SW480 (cell line): ENCODE results near the gene KNTC1.
"Not testable (repeated sequence)": the region's sequence is repeated elsewhere in the genome, so short reads cannot be mapped to it uniquely, and the experiment has no call there.

Experiments
- DNase-seq: peaks from one replicate; pipeline ENCODE4 v3.0.0-alpha.2; 2016; ENCODE audit warnings: low spot score

KNTC1 gene

DNA sequence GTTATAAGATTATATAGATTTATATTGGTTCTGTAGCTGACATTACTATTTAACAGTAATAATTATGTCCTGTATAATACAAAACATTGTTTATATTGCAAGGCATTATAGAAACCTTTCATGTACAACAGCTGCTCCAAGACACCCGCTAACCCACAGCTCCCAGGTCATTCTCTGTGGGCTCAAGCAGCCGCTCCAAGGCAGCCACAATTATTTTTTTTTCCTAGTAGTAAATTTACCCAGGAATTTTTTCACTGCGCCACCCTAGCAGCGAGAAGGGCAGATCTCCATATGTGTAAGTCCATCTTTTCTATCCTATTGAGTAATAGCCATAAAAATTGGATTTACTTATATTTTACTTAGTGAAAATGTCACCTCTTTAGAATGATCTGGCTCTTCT lies 36.3 kb downstream of the KNTC1 start:
- no peak for DNase-seq

DNA sequence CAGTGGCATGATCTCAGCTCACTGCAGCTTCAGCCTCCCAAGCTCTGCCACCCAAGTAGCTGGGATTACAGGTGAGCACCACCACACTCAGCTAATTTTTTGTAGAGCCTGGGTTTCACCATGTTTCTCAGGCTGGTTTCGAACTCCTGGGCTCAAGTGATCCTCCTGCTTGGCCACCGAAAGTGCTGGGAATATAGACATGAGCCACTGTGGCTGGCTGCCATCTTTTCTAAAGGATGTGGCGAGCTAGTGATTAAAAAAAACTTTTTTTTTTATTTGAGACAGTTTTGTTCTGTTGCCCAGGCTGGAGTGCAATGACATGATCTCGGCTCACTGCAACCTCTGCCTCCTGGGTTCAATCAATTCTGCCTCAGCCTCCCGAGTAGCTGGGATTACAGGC lies 39.8 kb downstream of the KNTC1 start:
- not testable (repeated sequence) for DNase-seq

DNA sequence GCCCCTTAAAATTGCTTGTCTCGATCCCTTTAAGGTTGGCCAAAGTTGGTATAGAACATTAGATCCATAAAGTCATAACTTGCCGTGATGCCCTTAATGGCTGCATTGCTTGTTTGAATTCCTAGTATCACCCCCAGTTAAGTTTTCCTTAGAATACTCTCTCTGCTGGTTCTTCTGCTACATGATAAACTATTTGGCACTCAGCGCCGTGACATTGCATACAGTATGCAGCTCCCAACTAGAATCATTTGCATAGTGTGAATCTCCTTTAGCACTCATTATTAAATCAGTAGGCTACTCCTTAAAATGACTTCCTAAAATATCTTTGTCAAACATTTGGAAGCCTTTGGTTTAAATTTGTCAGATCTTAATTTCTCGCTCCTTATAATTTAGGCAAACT lies 42.2 kb downstream of the KNTC1 start:
- DNase-seq = no peak

DNA sequence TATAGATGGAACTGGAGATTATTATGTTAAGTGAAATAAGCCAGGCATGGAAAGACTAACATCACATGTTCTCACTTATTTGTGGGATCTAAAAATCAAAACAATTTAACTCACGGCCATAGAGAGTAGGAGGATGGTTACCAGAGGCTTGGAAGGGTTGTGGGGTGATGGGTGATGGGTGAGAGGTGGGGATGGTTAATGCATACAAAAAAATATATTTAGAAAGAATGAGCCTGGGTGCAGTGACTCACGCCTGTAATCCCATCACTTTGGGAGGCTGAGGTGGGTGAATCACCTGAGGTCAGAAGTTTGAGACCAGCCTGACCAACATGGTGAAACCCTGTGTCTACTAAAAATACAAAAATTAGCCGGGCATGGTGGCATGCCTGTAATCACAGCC lies 43.0 kb downstream of the KNTC1 start:
- DNase-seq = not testable (repeated sequence)

DNA sequence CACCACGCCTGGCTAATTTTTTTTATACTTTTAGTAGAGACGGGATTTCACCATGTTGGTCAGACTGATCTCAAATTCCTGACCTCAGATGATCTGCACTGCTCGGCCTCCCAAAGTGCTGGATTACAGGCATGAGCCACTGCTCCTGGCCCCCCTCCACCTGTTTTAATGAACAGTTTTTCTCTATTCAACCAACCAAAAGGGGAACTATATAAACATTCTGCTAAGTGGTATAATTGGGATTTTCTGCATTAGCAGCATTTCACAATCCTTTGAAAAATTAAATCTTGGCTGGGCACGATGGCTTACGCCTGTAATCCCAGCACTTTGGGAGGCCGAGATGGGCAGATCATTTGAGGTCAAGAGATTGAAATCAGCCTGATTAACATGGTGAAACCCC lies 44.8 kb downstream of the KNTC1 start:
- DNase-seq = no peak

DNA sequence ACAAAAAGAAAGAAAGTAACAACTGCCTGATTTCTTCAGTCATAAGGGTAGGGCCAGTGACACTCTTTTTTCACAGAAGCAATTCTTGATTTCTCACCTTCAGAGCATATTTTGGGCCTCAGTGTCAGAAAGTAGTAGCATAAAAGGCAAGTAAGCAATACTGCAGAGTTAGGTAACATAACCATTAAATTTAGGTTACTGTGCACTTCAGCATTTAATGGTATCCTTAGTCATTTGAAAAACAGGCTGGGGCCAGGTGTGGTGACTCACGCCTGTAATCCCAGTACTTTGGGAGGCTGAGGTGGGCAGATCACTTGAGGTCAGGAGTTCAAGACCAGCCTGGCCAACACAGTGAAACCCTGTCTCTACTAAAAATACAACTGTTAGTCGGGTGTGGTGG lies 56.2 kb downstream of the KNTC1 start:
- DNase-seq = not testable (repeated sequence)

DNA sequence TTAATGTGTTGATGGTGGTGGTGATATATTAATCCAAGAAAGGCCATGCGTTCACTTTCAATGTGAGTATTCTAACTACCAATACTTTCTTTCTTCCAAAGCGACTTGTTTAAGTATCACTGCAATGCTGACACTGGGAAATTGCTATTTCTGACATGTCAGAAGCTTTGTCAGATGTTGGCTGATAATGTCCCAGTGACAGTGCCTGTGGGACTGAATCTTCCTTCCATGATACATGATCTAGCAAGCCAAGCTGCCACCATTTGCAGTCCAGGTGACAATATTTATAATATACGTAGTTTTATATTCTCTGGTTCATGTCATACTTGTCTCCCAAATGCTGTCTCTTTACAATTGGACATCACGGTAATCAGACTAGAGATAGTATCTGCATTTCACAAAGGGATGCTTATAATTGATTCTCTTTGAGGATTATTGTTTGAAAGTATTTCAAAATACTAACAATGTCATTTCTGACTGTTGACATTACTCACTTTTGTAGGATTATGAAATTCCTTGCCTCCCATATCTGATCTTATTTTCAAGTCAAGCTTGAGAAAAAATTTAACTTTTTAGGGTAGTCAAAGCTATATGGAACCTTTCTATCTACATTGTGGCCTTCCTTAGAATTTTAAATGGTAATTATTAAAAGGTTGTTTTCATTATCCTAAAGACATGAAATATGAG lies 57.3 kb downstream of the KNTC1 start:
- DNase-seq = no peak

DNA sequence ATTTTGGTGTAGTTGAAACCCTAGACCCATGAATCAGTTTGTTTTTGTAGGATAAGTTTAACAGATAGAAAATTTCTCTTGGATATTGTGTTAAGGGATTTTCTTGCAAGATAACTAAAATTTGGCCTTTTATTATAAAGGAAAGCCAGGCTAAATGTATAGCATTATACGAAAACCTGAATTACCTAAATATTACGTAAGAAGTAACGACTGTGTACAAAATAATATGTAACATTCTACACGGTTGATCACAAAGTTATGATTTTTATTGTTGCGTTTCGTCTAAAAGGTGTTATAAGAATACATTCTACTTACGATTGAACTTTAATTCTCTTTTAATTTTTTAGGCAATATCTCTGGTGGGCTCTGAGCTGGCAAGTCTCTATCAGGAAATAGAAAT lies 63.9 kb downstream of the KNTC1 start:
- DNase-seq = no peak

DNA sequence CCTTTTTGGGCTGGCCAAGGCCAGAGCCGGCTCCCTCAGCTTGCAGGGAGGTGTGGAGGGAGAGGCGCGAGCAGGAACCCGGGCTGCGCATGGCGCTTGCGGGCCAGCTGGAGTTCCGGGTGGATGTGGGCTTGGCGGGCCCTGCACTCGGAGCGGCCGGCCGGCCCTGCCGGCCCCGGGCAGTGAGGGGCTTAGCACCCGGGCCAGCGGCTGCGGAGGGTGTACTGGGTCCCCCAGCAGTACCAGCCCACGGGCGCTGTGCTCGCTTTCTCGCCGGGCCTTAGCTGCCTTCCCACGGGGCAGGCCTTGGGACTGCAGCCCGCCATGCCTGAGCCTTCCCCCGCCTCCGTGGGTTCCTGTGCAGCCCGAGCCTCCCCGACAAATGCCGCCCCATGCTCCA lies 64.9 kb downstream of the KNTC1 start:
- DNase-seq = not testable (repeated sequence)

DNA sequence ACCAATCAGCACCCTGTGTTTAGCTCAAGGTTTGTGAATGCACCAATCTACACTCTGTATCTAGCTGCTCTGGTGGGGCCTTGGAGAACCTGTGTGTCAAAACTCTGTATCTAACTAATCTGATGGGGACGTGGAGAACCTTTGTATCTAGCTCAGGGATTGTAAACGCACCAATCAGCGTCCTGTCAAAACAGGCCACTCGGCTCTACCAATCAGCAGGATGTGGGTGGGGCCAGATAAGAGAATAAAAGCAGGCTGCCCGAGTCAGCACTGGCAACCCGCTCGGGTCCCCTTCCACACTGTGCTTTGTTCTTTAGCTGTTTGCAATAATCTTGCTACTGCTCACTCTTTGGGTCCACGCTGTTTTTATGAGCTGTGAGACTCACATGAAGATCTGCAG lies 65.5 kb downstream of the KNTC1 start:
- not testable (repeated sequence) for DNase-seq

DNA sequence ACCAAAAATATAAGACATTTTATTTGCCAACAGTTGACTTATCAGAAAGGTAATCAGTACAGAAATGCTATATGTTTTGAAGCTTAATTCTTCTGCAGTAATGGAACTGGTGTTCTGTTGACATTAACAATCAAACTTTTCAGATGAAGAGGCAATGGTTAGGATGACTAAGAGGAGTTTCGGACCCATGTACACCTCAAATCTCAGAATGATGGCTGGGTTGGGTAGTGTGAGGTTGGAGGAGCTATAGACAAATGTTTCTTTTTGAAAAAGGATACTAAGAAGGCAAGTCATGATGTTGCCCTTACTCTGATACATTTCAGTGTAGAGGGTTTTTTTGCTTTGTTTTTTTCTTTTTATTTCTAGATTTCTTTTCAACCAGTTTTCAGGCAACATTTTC lies 66.9 kb downstream of the KNTC1 start:
- no peak for DNase-seq

DNA sequence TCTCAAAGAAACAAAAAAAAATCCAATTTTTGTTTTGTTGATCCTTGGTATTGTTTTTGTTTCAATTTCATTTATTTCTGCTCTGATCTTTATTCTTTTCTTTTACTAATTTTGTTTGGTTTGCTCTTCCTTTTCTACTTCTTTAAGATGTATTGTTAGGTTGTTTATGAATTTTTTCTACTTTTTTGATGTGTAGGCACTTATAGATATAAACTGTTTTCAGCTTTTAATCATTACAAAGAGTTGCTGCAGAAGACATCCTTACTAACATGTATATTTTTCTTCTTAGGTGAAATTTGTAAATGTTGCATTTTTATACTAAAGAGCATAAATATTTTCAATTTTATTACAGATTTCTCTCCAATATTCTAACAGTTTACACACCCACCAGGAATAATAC lies 69.8 kb downstream of the KNTC1 start:
- DNase-seq = no peak

DNA sequence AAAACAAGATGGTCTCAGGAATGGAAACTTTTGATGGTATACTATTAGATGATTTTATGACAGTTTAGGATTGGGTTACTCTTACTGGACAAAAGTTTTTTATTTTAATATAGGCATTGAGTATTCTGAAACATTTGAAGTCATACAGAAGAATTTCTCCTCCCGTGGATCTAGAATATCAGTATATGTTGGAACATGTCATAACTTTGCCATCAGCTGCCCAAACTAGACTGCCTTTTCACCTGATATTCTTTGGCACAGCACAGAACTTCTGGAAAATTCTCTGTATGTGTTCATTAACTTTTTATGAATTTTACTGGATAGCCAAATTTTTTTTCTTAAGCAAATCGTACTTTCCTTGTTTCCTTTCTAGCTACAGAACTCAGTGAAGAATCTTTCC lies 75.4 kb downstream of the KNTC1 start:
- DNase-seq = no peak

DNA sequence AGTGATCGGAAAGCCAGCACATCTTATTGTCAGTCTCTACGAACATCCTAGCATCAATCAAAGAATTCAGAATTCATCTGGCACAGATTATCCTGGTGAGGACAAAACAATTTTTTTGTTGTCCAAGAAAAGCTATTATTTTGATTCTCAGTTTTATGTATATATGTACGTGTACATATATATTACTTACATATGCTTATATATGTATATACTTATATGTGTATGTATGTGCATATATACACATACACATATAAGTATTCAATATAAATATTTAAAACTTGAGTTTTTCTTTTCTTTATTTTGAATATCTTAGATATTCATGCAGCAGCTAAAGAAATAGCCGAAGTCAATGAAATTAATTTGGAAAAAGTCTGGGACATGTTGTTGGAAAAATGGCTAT lies 77.9 kb downstream of the KNTC1 start:
- no peak for DNase-seq

DNA sequence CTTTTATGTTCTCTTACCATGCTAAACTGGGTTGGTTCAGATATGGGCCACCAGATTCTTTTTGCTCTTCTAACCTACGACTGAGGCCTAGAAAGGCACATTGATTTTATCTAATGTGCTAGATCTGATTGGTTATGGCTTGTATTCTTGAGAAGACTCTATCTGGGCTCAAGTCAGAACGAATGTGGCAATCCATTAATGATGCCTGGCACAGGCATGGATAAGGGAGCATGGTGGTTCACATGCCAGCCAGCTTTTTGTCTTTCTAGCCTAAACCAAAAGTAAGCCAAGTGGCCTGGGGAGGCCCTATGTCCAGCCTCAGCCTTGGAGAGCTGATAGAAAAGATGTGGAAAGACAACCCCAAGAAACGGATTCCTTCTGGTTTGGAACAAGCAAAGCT lies 82.7 kb downstream of the KNTC1 start:
- DNase-seq = no peak

DNA sequence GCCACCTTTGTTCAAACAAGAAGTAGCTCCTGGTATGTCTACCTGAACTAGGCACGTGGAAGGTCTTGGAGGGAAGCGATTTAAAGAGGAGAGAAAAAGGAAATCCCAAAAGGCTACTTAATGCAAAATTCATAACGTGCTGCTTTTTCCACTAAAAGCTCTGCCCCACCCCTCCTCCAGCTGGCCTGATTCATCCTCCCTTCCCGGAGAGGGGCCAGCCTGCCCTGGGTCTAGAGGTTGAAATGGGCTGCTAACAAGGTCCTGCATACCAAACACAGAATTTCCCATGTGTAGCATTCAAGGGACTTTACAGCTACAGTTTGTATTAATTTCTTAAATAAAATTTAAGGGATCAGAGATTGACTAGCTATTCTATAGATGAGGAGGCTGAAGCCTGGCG lies 83.2 kb downstream of the KNTC1 start:
- DNase-seq = no peak

DNA sequence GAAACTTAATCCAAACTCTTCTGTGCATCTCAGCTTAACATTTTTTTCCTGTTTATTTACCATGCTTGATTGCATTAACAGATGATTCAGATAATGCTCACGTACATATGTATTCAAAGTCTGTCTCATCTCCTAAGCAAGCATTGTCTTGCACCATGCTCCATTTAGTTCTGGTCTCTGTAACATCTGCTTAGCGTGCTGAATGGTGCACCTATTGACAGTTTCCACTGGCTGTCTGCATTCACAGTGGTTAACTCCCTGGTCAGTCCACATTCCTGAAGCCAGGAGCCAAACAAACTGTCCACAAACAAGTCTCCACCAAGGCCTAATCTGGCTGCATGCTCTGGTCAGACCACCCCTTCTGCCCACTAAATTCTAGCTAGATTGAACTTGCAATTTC lies 83.9 kb downstream of the KNTC1 start:
- DNase-seq = no peak

DNA sequence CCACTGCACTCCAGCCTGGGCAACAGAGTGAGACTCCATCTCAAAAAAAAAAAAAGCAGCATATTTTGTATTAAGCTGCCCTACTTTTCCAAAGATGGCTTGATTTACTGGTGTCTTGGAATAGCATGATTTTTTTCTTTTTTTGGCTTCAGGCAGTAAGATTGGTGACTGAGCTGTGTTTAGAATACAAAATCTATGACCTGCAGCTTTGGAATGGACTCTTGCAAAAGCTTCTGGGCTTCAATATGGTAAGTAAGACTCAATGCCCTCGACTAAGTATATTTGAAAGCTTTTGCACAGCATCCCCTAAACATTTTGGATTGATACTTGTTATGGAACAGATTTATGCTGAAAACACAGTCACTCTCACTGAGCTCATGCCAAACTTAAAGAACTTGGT lies 87.8 kb downstream of the KNTC1 start:
- DNase-seq = no peak

DNA sequence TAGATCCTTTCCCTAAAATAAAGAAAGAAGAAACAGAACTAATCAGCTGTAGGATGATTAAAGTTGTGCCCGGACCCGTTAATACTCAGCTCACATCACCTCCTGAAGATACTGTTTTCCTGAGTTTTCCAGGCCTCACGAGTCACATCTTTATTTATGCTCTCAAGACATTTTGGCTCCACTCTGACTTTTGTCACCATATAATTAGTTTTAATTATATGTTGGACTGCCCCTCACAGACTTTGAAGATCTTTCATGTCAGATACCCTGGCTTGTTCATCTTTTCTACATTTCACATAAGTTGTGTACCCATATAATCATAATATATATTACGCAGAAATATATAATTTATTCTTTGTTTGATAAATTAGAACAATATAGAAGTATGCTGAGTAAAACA lies 88.7 kb downstream of the KNTC1 start:
- DNase-seq = no peak

DNA sequence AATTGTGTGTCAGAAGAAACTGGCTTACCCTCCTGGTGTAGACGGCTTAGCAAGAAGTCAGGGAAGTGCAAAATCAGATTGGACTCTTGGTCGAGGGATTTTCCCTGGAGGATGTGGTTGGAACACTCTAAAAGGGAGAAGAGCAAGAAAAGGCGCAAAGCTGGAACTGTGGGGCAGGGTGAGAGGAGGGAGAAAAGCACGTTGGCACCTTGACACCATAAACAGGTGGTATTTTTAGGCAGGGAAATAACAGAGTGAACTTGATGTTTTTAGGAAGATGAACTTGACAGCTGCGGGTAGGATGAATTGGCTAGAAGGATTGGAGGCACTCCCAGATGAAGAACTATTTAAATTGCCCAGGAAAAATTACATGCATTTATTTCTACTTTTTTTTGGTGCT lies 108.4 kb downstream of the KNTC1 start:
- no peak for DNase-seq

DNA sequence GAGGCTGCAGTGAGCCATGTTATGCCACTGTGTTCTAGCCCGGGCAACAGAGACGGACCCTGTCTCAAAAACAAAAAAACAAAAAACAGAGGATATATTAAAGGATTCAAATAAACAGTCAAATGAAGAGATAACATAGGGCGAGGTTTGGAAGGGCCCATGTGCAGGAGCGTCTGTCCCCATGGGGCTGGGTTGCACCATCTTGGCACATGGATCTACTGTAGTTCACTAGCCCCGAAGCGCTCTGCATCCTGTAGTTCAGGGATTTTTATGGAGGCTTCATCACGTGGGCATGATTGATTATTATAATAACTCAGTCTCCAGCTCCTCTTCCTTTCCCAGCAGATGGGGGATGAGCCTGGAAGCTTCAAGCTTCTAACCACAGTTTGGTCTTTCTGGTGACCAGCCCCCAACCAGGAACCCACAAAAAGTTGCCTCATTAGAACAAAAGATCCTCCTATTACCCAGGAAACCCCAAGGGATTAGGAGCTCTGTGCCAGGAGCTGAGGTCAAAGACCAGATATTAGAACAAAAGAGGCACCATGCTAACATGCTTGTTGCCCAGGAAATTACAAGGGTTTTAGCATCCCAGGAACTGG lies 116.3 kb downstream of the KNTC1 start:
- no peak for DNase-seq

DNA sequence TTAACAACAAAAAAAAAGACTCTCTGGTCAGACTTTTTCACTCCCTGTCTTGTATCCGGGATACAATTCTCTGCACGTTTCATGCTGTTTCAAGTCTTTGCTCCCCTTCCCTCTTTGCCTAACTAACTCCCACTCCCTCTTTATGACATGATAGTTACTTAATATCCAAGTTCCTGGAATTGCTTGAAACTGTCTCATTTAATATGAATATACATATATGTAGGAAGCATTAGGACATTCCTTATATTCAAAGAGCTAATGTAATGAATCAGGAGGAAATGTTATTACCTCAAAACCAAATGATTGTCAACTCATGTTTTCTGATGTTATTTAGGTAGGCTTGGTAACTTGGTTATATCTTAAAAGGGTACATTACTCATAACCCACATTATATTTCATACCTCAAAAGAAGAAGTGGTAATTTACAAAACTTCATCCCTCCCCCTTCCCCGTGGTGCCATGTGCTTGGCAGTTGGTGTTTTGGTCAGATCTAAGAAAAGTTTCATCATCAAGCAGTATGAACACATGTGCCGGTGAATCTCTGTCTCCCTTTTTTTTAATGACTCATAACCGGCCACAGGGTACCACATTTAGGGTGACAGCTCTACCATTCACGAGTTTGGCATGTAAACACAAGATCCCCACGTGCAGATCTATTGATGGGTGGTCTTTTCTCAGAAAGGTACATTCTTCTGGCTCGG lies 119.6 kb downstream of the KNTC1 start:
- peak; percentile 87 for DNase-seq

DNA sequence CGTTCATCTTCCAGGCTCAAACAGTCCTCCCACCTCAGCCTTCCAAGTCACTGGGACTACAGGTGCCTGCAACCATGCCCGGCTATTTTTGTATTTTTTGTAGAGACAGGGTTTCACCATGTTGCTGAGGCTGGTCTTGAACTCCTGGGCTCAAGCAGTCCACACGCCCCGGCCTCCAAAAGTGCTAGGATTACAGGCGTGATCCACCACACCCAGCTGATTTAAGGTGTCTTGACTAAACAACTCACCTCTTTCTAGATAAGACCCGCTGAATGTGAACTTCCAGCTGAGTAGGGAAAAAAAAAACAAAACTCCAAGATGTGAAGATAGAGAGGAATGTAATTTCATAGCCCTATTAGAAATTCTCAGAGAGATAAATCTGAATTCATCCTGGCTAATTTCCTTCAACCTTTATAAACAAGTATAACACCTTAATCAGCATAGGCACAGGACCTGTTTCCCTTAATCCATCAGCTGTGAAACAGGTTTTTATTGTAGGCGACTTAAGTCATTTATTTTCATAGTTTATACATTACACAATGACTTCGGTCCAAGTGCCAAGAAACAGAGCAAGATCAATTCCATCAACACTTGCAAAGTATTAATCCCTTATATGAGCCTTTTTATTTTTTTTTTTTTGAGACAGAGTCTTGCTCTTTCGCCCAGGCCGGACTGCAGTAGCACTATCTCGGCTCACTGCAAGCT lies 124.6 kb downstream of the KNTC1 start:
- DNase-seq = no peak
